Urinary bladder (tissue), 4 donors: ENCODE results near the gene XIRP2. TPM values are rescaled to one million over a fixed set of nuclear protein-coding genes. Genes with fewer than 3 reads are reported as not detected.

Experiments used
- DNase-seq: peaks from one replicate; pipeline ENCODE4 v3.0.0-alpha.2; 2015; ENCODE audit errors: extremely low spot score
- H3K27ac ChIP-seq: one replicate; pipeline ENCODE4 v1.5.1; 2013; ENCODE audit warnings: low read depth, mild to moderate bottlenecking, moderate library complexity
- H3K36me3 ChIP-seq: one replicate; pipeline ENCODE4 v1.6.1; 2013; ENCODE audit warnings: mild to moderate bottlenecking, moderate library complexity; ENCODE audit not compliant: insufficient read depth
- H3K4me1 ChIP-seq: one replicate; pipeline ENCODE4 v1.6.1; 2013; ENCODE audit warnings: mild to moderate bottlenecking, moderate library complexity; ENCODE audit not compliant: insufficient read depth
- H3K4me3 ChIP-seq: one replicate; pipeline ENCODE4 v1.5.1; 2013; ENCODE audit warnings: low read depth, low read length
- WGBS: extraction: QIAGEN DNeasy Blood & Tissue Kit; methylation state at CpG from one replicate; pipeline ENCODE4 v1.1.7; 2013; 5-methylcytosine and 5-hydroxymethylcytosine counted together
- polyA plus RNA-seq: library from polyadenylated mRNA; stranded (reverse); fragments of 200-250 nt; gene quantifications from one replicate; pipeline ENCODE4 v1.2.3, GENCODE V29; 2013
- total RNA-seq: library from RNA; depleted of rRNA; stranded (reverse); fragments of >200 nt; gene quantifications from one replicate; pipeline ENCODE4 v1.2.3, GENCODE V29; 2014
- donor health status: healthy with polysubstance abuse.
- donor health status: healthy.

XIRP2 gene
- total and polyA plus RNA-seq, 2 donors: 5.8 TPM; not detected in 1

GRCh38 chr2:166899676-166900075 is 11.4 kb downstream of the XIRP2 start:
- no peak for DNase-seq

DNA sequence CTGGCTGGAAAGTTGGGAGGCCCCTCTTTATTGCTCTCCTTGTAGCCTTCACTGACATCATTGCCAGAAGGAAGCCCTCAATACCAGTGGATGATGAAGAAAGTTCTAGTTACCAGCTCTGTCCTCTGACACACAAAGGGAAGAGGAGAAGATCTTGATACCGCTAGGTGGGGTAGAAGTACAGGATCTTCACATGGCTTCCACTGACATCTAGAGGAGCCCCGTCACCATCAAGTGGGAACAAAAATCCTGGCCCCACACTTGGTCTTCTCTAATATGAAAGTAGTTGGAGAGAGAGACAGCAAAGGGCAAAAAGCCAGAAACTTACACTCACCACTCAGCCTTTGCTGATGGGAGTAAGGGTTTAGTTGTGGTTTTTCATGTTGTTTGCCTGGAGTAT is 12.4 kb downstream of the XIRP2 start:
- Histone ChIP-seq H3K4me3 (no peak overlapping the region), H3K4me1 (no peaks in the 10 kb centered on the region), H3K36me3 (no peaks in the 10 kb centered on the region), H3K27ac (no peak overlapping the region)
- no peak for DNase-seq
- WGBS: 63% methylated on average over 2 of the region's 2 CpGs

More at GRCh38 chr2:166899676-166900075, 11.4 kb downstream of the XIRP2 start:
- H3K27ac ChIP-seq: no peak overlapping the region
- H3K4me3 ChIP-seq: no peak overlapping the region
- WGBS: 94% methylated on average over 5 of the region's 5 CpGs
- no peaks in the 10 kb centered on the region for H3K4me1 ChIP-seq
- H3K36me3 ChIP-seq: no peaks in the 10 kb centered on the region

DNA sequence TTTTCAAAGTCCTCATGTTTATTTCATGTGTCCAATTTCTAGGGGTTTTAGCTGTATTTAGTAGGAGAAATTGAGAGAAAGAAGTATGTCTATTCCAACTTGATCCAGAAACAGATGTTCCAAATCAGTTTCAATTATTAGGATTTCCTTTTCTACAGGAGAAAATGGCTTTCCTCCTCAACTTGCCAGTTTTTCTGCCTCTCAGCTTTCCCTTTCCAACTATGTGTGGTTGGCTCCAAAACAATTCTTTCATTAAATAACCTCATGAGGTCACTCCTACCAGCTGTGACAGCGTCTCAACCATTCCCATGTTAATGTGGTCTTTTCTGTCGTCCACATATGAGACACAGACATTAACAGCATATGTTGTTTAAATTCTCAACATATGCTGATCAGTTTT is 13.1 kb downstream of the XIRP2 start:
- H3K4me3 ChIP-seq: no peak overlapping the region
- no peak for DNase-seq
- H3K36me3 ChIP-seq: no peaks in the 10 kb centered on the region
- WGBS: 67% methylated on average over 2 of the region's 2 CpGs
- H3K4me1 ChIP-seq: no peaks in the 10 kb centered on the region
- H3K27ac ChIP-seq: no peak overlapping the region

DNA sequence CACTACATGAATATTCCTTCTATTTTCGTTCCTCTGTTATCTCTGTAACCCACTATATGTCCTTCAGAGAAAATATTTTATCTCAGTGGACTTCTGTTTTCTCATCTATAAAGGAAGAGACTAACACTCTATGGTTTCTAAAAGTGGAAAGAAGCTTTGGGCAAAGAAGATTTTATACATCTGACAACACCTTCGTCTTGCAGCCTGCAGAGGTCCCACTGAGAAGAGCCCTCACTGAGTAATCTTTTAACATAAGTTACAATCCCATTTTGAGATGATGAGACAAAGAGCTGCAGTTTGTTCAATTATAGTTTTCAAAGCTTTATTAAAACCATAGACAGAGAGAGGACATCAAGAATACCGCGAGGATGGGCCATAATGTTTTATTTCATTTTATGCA is 28.7 kb downstream of the XIRP2 start:
- WGBS: 63% methylated on average over 4 of the region's 4 CpGs
- Histone ChIP-seq H3K27ac (no peak overlapping the region), H3K4me3 (no peak overlapping the region), H3K36me3 (no peaks in the 10 kb centered on the region), H3K4me1 (no peaks in the 10 kb centered on the region)
- no peak for DNase-seq

DNA sequence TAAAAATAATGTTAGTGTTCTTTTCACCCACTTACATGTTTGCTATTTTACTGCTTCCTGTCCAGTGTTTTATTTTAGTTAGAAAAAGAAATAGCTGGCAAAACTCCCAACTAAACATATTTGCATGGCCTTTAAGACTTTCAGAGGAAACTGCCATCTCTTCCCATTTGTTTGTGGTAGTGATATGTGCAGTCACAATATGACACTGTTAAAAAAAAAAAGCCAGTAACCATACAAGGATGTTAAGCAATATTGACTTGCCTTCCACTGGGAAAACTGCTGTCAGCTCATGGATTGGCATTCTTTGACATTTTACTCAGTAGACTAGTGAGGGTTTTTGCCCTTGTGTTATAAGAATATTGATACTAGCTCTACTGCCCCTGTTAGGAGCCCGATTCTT is 29.1 kb downstream of the XIRP2 start:
- H3K4me3 ChIP-seq: no peak overlapping the region
- no peak for DNase-seq
- WGBS: 75% methylated on average over 1 of the region's 1 CpG

DNA sequence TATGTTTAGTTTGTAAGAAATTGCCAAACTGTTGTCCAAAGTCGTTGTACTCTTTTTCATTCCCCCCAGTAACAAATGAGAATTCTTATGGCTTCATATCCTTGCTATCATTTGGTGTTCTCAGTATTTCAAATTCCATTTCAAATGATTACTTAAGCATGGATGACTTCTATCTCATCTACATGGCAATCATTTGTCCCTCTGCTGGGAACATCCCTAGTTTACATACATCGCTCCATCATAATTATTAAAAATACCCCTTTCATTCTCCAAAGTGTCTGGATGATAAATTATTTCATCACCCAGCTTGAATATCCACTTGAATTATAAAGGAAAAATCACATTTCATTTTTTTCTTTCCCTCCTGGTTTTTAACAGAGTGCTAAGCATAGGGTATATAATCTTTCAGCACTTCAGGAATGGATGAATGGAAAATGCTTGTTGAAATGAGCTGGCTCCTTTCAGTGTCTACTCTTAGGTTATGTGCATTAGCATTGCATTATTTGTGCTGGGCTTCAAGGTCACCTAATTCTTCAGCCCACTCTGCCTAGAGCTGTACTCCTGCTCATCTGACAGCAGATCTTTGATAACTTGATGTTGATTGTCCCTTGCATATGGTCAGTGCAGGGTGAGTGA is 33.1 kb downstream of the XIRP2 start:
- no peak for DNase-seq
- Histone ChIP-seq H3K36me3 (no peaks in the 10 kb centered on the region), H3K4me1 (no peaks in the 10 kb centered on the region), H3K27ac (no peak overlapping the region), H3K4me3 (no peak overlapping the region)
- WGBS: 86% methylated on average over 2 of the region's 2 CpGs

More for the DNA sequence above, 29.1 kb downstream of the XIRP2 start:
- Histone ChIP-seq H3K4me1 (no peaks in the 10 kb centered on the region), H3K27ac (no peak overlapping the region), H3K36me3 (no peaks in the 10 kb centered on the region)

DNA sequence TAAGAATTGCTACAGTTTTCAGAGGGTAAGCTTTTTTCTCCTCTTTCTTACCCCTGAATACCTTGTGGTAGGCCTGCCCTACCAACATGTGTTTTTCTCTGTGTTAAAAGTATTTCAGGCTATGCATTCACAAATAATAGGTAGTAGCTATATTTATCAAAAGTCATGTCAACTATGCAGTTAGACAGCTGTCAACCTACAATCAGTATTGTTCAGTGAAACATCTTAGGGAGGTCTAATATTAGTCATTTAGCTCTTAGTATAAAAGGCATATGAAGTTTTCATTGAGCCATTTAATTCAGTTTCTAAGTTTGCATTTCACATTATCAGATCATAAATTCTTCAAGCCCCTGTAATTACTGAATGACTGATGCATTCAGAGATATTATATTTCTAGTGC is 36.7 kb downstream of the XIRP2 start:
- no peak for DNase-seq
- H3K27ac ChIP-seq: no peak overlapping the region
- no peak overlapping the region for H3K4me3 ChIP-seq
- H3K36me3 ChIP-seq: no peaks in the 10 kb centered on the region
- no peaks in the 10 kb centered on the region for H3K4me1 ChIP-seq

- no peaks in the 10 kb centered on the region for H3K4me1 ChIP-seq
- H3K27ac ChIP-seq: no peak overlapping the region
- 81% methylated on average over 1 of the region's 1 CpG for WGBS
- no peak for DNase-seq
- H3K36me3 ChIP-seq: no peaks in the 10 kb centered on the region
- no peak overlapping the region for H3K4me3 ChIP-seq
Observed at GRCh38 chr2:166926657-166927056, 38.4 kb downstream of the XIRP2 start.

GRCh38 chr2:166932032-166932431 is 43.8 kb downstream of the XIRP2 start:
- Histone ChIP-seq H3K4me1 (no peaks in the 10 kb centered on the region), H3K4me3 (no peak overlapping the region), H3K36me3 (no peaks in the 10 kb centered on the region), H3K27ac (no peak overlapping the region)
- 95% methylated on average over 1 of the region's 1 CpG for WGBS
- no peak for DNase-seq

DNA sequence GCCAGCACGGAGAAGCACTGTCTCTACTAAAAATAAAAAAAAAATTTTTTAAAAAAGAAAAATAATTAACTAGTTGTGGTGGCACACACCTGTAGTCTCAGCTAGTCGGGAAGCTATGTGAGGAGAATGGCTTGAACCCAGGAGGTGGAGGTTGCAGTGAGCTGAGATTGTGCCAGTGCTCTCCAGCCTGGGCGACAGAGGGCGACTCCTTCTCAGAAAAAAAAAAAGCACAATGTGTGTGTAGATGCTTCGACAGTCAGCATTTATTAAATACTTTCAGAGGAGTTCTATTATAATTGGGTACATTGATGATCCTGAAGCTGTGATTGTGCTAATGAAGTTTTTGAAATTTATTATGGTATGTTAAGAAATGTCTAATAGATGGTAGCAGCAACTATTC is 46.5 kb downstream of the XIRP2 start:
- Histone ChIP-seq H3K4me3 (no peak overlapping the region), H3K27ac (no peak overlapping the region), H3K4me1 (no peaks in the 10 kb centered on the region), H3K36me3 (no peaks in the 10 kb centered on the region)
- WGBS: 85% methylated on average over 5 of the region's 5 CpGs
- no peak for DNase-seq

- Histone ChIP-seq H3K27ac (no peak overlapping the region), H3K4me1 (no peaks in the 10 kb centered on the region), H3K36me3 (no peaks in the 10 kb centered on the region), H3K4me3 (no peak overlapping the region)
- no peak for DNase-seq
- 92% methylated on average over 1 of the region's 1 CpG for WGBS
Observed at GRCh38 chr2:166942377-166942776, 54.1 kb downstream of the XIRP2 start.

DNA sequence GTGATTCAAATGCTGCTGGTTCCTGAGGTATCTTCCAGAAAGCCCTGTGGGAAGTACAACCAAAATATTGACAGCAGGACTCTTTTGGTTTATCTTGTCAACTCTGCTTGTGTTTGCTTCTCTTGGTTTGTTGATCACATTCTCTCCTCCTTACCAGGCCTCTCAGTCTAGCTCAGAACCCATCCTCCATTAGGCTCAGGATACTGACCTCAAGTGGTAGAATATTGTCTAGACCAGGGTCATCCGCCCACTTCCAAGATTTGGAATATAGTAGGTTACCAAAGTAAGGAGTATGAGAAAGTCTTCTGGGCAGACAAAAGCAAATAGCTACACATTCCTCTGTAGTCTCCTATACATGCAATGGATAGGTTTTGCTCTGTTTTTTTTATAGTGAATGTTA is 56.6 kb downstream of the XIRP2 start:
- Histone ChIP-seq H3K4me3 (no peak overlapping the region), H3K4me1 (no peaks in the 10 kb centered on the region), H3K27ac (no peak overlapping the region), H3K36me3 (no peaks in the 10 kb centered on the region)
- DNase-seq: no peak
- 97% methylated on average over 1 of the region's 1 CpG for WGBS

- H3K4me3 ChIP-seq: no peak overlapping the region
- H3K36me3 ChIP-seq: no peaks in the 10 kb centered on the region
- no peak for DNase-seq
- H3K27ac ChIP-seq: no peak overlapping the region
- no peaks in the 10 kb centered on the region for H3K4me1 ChIP-seq
- whole genome bisulfite sequencing: 40% methylated on average over 3 of the region's 3 CpGs
Observed at GRCh38 chr2:166957686-166958085, 69.4 kb downstream of the XIRP2 start.

- WGBS: 58% methylated on average over 4 of the region's 4 CpGs
- Histone ChIP-seq H3K4me3 (no peak overlapping the region), H3K36me3 (no peaks in the 10 kb centered on the region), H3K27ac (no peak overlapping the region), H3K4me1 (no peaks in the 10 kb centered on the region)
- DNase-seq: no peak
Observed at GRCh38 chr2:166958986-166959481, 70.8 kb downstream of the XIRP2 start.

DNA sequence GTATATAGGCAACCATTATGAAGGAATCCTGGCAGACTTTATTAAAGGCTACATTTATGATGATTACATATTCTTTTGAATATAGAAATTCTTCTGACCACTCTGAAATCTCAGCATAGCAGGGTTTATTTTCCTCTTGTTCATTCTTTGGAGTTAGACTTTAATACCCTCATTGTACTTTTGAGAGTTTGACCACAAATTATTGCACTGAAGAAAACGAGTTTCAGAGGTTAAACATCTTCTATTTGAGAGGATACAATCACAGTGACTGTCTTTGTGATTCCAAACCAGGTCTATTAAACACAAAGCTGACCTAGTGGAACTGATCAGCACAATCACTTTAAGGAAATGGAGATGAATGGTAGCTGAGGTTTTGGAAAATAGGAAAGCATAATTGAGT is 71.3 kb downstream of the XIRP2 start:
- H3K27ac ChIP-seq: no peak overlapping the region
- no peaks in the 10 kb centered on the region for H3K4me1 ChIP-seq
- H3K4me3 ChIP-seq: no peak overlapping the region
- no peaks in the 10 kb centered on the region for H3K36me3 ChIP-seq
- no peak for DNase-seq
- 47% methylated on average over 1 of the region's 1 CpG for WGBS
